ENCODE results near the gene STAT4.

STAT4 gene

DNA sequence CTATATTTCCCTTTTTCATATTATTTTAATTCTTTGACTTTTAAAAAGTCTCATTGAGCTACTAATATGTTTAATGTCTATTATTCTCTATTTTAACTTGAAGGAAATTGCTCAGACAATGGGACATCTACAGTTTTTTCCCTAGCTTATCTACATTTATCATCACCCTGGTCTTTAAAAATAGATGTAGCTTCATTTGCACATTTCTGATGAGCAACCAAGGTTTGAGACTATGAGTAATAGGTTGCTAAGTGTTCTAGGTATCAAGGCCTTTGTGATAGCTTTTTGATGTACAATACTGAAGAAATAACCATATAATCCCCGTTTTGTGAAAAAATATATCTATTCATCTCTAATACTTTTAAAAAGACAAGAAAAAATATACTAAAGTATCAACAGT lies 47.0 kb downstream of the STAT4 start:
- TF ChIP-seq, protein P1, sequence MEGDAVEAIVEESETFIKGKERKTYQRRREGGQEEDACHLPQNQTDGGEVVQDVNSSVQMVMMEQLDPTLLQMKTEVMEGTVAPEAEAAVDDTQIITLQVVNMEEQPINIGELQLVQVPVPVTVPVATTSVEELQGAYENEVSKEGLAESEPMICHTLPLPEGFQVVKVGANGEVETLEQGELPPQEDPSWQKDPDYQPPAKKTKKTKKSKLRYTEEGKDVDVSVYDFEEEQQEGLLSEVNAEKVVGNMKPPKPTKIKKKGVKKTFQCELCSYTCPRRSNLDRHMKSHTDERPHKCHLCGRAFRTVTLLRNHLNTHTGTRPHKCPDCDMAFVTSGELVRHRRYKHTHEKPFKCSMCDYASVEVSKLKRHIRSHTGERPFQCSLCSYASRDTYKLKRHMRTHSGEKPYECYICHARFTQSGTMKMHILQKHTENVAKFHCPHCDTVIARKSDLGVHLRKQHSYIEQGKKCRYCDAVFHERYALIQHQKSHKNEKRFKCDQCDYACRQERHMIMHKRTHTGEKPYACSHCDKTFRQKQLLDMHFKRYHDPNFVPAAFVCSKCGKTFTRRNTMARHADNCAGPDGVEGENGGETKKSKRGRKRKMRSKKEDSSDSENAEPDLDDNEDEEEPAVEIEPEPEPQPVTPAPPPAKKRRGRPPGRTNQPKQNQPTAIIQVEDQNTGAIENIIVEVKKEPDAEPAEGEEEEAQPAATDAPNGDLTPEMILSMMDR (IDR thresholded peaks at IDR 0.05), result no peak

DNA sequence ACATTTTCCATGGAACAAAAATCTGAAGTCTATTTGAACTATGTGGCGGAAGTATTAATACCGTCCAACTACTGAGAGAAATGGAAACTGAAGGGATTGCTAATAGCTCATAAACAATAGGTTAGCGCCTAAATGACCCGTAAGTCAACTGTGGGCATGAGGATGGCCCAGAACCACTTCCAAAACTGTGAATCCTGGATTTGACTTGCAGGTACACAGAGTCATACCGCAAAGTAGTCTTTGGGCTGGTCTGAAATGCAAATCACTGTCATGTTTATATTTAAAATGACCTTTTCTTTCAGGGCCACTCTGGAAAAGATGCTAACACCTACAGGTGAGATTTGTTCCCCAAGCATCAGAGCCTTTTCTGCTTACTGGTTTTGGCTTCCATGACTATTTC lies 50.6 kb downstream of the STAT4 start:
- TF ChIP-seq, protein P1 (IDR thresholded peaks at IDR 0.05), result no peak

DNA sequence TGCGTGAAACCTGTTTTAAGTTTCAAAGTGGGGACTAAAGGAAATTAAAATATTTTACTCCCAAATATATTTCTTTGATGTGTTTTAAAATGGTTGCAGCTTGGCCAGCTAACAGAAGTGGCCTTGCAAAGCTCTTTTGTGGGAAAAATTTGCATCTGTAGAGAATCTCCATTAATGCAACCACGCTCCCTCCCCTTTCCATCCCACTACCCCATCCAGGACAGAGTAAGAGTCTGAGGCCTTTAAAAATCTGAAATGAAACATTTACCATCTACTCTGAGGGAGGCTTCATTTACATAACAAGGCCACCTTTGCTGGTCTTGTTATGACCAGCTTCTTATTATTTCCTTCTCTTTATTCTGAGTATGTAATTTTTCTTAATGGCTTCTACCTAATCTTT lies 63.5 kb downstream of the STAT4 start:
- TF ChIP-seq, protein P1 (IDR thresholded peaks at IDR 0.05), result no peak

DNA sequence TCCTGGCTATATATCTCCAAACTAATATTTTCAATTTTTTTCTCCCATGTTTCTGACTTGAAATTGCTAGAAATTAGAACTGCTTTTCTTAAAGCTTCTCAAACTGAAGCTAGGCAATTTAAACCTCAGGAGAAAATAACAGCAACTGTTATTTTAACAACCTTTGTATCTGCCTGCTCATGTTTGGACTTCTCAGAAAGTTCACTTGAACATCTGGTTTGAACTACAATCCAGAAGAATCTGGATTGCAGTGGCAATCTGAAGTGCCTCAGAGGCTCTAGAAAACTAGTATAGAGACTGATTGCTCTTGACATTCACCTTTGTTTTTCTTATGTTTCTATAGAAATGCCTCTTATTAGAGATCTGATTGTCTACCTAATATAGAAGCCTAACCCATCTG lies 64.1 kb downstream of the STAT4 start:
- TF ChIP-seq, protein P1 (IDR thresholded peaks at IDR 0.05), result no peak

DNA sequence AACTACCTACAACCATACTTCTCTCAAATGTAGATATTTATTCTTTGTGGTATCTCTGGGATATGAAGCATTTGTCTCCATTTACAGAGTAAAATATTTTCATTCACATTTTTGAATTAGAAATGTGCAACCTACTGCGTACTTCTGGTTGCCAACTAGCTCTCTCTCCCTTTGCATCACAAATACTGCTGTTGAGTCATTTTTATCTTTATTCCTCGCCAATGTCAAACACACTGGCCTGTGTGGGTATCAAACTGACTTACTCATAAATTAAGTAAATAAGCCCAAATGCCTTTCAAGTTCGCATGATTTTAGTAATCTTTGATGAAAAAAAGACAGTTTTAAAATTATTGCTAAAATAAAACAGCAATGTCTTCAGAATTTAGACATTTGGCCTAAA lies 67.3 kb downstream of the STAT4 start:
- TF ChIP-seq, protein P1 (IDR thresholded peaks at IDR 0.05), result no peak

DNA sequence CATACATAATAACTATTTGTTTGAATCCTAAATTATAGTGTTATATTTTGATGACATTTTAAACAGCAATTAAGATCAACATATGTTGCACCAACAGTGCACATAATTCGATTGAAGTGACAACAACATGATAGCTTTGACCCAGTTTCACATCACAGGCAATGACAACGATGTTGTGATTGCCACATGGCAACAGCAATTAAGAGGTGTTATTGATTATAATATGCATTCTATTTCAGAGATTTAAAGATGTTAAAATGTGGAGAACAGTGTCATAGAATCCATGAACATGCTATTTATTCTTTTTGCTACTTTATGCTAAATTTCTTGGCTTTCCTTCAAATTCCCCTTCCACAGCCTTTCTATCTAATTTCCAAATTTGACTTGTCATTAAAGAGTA lies 68.5 kb downstream of the STAT4 start:
- TF ChIP-seq, protein P1 (IDR thresholded peaks at IDR 0.05), result no peak

DNA sequence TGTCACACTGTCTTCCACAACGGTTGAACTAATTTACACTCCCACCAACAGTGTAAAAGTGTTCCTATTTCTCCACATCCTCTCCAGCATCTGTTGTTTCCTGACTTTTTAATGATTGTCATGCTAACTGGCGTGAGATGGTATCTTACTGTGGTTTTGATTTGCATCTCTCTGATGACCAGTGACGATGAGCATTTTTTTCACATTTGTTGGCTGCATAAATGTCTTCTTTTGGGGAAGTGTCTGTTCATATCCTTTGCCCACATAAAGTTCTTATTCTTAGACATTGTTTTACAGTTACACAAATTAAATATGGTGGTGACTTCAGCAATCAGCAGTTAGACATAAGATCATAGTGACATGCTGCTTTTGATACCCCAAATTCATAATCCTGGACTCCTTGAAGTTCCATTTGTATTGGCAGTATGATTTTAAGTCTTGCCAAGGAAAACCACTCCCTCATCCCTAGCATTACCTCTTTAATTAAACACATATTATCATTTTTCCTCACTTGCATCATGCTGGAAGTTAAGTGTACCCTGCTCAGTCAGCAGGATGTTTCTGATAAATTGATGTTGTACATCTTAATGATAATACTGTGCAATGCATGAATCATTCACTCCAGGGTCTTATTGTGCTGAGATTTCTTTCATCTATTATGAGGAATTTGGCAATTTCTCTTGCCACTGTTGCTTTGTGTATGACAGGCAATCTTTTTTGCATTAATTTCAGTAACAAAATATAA lies 69.2 kb downstream of the STAT4 start:
- TF ChIP-seq, protein P1 (IDR thresholded peaks at IDR 0.05), result no peak
